GM18520 (cell line): ENCODE measurements around the gene FARP1.
"Not testable (repeated sequence)": the region's sequence is repeated elsewhere in the genome, so short reads cannot be mapped to it uniquely, and the experiment has no call there.

Experiments used
- ATAC-seq: cut with Tn5 transposase; IDR thresholded peaks from one replicate; pipeline ENCODE4 v1.9.1; 2021; ENCODE audit not compliant: unreplicated experiment

The FARP1 gene

DNA sequence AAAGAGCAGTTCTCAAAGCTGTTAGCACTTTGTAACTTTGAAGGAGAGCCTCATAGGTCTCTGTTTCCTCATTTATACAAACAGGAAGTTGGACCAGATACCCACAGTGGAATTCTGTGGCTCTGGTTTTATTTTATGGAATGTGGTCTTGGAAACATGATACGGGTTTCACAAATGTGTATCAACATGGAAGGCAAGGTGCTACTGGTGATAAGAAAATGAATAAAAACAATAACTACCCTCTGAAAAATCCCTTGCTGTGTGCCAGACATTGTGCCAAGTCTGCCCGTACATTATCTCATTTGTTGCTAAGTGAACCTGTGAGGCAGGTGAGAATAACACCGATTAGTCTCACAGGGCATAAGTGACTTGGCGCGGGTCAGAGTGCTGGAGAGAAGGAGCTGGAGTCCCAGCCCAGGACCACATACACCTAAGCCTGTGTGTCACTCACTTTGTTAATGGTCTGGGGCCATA lies 79.2 kb downstream of the FARP1 start:
- ATAC-seq, result no peak

DNA sequence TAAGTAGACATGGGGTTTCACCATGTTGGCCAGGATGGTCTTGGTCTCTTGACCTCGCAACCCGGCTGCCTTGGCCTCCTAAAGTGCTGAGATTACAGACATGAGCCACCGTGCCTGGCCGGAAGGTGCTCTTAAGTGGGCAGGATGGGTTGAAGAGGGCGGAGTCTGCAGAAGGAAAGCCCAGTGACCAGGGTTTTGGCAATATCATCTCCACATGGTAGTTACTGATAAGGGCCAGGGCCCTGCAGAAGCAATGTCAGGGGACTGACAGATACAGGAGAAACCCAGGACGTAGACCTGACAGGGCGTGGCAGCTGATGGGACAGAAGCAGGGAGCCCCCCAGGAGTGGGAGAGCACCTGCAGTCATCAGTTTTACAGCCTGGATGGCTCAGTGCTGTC lies 79.9 kb downstream of the FARP1 start:
- ATAC-seq, result no peak

DNA sequence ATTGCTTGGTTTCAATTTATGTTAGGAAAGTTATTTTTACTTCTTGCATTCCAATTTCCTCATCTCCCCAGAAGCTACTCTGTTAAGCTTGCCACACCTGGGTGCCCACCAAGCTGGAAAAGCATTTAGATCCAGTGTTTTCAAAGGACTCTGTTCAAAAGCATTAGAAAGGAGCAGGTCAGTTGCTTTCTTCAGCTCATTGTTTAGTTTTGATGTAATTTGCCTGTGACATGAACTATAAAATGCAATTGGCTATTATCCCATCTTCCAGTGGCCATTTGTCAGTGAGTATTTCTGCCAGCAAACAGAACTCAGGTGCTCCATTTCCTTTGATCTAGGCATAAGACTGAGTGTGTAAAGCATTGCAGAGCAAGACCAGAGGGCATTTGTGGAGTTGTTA lies 80.8 kb downstream of the FARP1 start:
- no peak for ATAC-seq

DNA sequence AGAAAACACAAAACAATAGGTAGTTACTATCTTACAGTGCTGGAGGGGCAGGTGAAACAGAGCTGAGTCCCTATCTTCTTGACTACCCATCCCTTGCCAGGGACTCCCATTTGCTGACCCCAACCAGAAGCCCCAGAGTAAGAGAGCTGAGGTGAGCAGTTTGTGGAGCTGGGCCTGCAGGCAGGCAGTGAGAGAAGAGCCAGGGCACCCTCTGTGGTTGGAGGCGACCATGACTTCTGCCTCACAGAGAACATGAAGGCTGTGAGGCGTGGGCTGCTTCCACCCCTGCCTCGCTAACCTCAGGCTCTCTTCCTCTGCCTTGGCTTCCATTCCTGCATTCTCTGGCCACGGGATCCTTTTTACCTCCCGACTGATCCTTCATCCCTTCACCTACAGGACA lies 81.7 kb downstream of the FARP1 start:
- ATAC-seq, result no peak

DNA sequence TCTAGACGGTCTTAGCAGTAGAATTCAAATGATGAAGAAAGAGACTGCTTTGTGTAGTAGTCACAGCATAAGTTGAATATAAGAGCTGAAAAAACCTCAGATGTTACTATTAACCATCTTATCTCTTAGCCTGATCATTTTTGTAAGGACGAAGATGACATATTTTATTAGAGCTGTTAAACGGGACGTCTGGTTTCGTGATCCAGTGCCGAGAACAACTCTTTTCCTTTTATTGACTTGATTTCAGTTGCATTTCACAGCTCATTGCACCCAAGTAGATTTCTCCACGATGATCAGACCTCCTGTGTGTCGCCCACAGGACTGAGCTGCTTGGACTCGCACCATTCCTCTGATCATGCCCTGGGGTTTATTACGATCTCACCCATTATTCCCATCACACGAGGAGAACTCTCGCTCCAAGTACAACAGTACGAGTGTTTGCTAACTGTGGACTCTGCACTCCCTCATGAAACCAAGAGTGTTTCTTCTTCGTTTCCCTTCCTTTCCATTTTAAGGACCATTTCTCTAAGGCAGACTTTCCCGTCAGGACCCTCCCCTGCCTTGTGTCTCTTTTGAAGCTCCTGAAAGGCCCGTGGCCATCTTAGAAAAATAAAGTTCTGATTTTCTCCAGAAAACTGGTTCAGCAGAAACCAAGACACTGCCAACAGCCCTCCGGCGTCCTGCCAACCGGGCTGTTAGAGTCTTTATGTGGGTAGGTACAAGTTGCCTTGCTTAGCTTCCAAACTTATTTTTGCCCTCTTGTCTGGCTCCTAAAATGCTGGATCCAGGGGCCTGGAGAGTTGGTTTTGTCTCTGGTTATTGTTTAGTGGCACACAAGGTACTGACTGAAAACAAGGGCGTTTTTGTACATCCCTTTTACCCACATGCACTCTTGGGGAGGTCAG lies 82.4 kb downstream of the FARP1 start:
- ATAC-seq, result no peak

DNA sequence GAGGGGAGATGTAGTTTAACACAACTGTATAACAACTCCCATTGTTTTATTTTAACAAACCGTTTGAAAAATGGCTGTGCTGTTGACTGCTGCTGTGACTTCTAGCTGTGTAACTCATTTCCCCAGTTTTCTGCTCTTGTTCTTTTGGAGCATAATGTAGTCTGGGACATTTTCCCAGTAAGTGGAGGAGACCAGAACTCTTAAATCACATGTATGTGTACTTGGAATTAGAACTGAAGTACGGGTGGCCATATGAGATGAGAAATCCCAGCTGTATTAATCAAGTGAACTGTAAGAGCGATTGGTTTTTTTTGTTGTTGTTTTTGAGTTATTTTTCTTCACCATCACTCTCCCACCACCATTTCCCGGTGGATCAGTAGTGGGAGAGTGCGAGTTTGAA lies 83.6 kb downstream of the FARP1 start:
- no peak for ATAC-seq

DNA sequence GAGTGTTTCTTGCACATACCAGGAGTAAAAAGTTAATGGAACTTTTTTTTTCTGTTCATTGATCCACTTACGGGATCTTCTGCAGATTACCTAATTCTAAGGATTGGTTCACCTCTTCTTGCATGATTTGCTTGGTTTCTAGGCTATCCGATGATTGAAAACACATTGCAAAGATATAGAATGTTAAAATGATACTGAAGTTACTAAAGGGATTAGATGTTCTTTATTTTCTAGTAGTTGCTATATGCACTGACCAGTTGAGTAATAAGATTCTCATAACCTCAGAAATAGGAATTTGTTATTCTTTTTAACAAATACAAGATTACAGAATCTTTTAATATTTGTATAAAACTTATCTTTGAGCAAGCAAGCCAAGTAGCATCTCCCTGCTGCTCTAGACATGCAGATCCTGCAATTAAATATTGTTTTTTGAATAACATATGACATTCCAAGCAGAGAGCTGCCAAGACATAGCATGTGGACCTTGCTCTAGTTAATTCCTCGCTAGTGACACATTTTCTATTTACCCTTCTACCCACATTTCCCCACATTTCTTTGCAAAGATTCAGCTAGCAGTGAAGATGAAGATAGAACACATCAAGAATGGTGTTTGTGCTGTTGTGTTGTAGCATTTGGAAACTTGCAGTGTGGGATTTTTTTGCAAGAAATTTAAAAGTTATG lies 85.9 kb downstream of the FARP1 start:
- ATAC-seq, result no peak

DNA sequence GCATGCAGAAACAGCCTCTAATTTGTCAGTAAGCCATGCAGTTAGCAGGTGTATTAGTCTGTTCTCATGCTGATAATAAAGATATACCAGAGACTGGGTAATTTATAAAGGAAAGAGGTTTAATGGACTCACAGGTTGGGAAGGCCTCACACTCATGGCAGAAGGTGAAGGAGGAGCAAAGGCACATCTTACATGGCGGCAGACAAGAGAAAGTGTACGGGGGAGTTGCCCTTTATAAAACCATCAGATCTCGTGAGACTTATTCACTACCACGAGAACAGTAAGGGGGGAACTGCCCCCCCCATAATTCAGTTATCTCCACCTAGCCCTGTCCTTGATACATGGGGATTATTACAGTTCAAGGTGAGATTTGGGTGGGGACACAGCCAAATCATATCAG lies 87.9 kb downstream of the FARP1 start:
- not testable (repeated sequence) for ATAC-seq

DNA sequence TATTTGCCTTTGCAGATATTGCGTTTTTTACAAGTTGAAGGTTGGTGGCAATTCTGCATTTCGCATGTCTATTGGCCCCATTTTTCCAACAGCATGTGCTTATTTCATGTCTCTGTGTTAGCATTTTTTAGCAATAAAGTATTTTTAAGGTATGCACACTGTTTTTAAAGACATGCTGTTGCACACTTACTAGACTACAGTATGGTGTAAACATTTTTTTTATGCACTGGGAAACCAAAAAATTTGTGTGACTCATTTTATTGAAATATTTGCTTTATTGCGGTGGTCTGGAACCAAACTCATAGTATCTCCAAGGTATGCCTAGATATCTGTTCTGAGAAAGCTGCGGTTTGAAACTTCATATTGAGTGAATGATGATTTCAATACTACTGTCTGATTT lies 89.6 kb downstream of the FARP1 start:
- ATAC-seq, result no peak

DNA sequence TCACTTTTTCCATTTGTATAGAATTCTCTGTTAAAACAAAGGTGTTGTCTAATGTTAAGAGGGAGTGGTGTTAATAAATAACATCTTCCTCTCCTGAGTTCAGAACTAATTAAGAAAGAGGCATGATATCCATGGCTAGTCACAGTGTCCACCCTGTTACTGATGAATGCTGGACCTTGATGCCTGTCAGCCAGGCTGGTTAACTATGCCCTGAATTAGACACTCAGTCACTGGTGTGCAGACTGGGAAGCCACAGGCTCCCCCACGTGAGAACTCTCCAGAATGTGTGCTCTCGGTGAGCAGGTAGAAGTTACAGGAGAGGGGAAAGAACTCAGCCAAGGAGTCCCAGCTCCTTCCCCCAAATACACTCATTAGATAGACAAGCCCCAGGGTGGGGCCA lies 90.2 kb downstream of the FARP1 start:
- ATAC-seq, result no peak

DNA sequence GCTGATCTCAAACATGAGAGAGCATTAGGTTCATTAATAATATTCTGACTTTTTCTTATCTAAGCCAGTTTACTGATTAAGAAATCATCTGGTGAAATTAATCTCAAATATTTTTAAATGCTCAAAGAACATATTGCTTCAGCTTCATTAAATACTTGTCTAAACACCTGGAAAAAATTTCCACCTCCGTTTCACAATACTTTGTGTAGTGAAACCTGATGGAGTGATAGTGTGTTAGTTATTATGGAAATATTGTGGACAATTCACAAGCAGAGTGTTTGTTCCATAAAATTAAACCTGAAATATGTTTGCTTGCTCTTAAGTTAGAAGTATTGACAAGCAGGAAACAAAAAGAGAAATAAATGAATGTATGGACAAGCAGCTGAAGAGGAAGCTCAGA lies 91.5 kb downstream of the FARP1 start:
- no peak for ATAC-seq

DNA sequence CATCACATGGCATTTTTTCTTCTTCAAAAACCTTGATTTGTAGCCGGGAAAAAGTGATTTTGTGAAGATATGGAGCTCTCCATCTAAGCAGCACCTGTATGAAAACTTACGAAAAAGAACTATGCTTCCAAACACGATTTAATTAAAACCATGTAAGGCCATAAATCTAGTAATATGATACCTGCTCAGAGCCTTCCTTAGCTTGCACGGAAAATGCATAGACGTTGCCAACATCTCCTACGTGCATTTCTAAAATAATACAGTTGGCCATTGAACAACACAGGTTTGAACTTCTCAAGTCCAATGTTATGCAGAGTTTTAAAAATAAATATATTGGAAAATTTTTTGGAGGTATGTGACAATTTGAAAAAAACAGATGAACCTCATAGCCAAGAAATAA lies 93.3 kb downstream of the FARP1 start:
- ATAC-seq, result no peak

DNA sequence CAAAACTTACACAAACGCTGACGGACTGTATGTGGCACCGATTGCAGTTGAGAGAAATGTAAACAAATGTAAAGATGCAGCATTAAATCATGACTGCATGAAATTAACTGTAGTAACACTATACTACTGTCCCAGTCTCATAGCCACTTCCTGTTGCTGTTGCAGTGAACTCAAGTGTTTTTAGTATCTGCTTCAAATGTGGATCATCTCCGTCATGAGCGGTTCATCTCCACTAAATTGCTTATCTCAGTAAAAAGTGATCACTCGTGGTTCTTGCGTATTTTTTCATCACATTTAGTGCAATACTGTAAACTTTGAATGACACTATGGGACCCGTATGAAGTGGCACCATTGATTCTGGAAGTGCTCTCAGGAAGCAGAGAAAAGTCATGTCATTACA lies 94.4 kb downstream of the FARP1 start:
- ATAC-seq, result no peak

DNA sequence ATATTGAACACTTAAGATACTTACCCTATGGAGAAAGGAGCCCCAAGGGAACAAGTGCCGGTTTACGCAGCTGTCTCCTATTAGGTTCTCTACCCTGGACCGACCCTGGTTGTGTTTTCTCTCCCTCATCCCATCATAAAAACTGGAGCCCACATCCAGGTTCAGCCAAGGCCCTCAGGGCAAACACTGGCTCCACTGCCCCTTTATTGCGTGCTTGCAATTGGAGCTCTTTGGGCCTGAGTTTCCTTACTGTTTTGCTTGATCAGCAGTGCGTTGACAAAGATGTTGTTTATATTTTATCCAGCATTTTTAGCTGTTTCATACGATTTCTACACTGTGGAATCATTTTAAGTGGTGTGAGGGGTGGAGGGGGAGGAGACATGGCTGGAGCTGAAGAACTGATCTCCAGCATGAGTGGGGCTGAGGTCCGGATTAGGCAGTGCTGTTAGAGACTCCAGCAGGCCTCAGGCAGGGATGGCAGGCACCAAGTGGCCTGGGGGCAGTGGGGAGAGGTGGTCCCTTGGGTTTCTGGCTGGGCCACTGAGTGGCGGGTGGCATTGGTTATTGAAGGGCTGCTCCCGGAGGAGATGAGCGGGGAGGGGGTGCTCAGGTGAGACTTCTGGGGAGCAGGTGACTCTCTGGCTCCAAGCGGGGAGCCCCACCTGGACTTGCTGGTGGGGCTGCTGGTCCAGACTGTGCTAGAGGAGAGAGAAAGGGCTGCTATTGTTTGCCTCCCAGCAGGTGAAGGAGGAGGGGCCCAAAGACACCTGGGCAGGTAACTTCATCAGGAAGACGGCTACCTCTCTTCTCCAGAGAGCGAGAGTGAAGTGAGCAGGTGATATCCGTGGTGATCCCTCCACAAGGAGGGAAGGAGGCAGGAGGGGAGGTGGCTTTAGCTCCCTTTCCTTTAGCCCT lies 96.5 kb downstream of the FARP1 start:
- ATAC-seq, result no peak

DNA sequence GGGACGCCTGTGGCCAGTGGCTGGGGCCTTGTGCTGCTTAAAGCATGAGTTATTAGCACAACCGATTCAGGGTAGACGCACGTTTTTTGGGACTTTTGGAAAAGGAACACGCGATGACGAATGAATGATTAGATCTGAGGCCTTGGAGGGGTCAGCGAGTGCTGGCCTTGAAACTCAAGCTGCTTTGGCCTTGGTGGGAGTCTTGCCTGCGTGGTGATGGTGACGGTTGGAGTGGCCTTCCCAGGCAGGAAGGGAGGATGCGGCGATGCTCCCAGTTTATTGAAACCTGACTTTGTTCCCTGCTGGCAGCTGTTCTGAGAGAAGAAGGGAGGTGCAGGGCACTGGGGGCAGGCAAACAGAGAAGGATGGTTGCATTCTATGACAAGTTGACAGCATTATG lies 97.2 kb downstream of the FARP1 start:
- no peak for ATAC-seq

DNA sequence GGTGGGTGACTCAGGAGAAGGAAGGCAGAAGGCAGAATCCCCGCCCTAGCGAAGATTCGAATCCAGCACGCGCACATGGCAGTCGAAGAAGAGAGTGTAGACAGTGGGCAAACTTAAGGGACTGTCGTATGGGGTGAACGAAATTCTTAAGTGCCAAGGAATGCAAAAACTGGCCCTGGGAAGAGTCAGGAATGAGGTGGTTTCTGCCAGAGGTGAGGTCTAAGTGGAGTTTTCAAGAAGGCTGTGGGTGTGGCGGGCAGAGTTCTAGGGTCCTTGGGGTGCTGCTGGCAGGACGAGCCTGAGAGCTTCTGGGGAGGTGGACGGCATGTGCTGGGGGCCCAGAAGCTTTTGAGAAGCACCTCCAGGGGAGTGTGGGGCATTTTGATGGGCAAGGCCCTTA lies 98.1 kb downstream of the FARP1 start:
- no peak for ATAC-seq

DNA sequence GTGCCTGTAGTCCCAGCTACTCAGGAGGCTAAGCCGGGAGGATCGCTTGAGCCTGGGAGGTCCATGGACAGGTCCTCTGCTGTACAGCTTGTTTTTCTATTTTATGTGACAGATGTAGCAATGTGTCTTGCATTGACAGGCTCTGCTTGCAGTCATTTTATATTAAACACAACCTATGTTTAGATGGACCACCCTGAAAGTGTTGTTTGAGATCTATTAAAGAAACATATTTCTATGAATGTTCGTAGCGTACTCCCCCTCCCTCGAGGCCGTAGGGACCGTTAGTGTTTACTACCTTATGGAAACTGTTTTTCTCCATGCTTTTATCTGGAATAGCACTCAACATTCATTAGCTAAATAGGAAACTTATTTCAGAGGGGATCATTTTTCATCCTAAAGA lies 99.1 kb downstream of the FARP1 start:
- ATAC-seq, result no peak

DNA sequence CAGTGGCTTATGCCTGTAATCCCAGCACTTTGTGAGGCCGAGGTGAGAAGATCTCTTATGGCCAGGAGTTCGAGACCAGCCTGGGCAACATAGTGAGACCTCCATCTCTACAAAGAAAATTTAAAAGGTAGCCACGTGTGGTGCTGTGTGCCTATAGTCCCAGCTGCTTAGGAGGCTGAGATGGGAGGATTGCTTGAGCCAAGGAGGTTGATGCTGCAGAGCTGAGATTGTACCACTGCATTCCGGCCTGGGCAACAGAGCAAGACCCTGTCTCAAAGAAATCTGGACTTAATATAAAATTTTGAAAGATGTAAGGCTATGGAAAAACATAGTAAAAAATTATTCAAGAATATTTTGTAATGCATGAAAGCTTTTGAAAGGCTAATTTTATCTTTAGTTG lies 99.5 kb downstream of the FARP1 start:
- ATAC-seq, result no peak

DNA sequence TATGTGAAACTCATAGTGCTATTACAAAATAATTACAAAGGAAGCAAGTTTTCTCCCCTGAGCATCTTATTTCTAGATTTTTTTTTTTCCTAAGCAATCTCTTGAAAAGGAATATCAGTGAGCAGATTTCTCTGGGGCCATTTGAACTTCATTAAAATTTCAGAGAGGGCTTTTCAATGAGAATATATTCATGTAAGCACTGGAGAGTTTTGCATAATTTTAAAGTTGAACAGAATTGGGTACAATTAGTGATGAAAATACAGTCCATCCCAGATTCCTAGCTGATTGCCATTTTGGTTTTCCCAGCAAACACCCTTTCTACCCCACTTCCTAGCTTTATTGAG lies 101.0 kb downstream of the FARP1 start:
- no peak for ATAC-seq

DNA sequence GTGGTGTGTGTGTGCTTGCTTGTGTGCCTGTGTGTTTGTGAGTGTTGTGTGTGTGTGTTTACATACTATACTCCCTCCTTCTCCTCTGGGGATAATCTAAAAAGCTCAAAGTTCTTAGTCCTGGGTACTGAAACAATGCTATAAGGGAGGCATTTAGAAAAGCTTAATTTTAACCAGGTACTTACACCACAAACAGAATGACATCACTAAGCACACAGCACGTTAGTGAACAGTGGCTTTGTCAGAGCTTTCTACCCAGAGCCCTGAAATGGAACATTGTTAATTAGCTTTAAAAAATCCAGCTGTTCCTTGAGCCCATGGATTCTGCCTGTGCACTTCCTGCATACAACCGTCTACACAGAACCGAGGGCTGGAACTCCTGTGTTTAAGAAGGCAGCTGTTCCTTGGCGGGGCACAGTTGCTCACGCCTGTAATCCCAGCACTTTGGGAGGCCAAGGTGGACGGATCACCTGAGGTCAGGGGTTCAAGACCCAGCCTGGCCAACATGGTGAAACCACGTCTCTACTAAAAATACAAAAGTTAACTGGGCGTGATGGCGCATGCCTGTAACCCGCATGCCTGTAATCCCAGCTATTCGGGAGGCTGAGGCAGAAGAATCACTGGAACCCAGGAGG lies 103.8 kb downstream of the FARP1 start:
- no peak for ATAC-seq

DNA sequence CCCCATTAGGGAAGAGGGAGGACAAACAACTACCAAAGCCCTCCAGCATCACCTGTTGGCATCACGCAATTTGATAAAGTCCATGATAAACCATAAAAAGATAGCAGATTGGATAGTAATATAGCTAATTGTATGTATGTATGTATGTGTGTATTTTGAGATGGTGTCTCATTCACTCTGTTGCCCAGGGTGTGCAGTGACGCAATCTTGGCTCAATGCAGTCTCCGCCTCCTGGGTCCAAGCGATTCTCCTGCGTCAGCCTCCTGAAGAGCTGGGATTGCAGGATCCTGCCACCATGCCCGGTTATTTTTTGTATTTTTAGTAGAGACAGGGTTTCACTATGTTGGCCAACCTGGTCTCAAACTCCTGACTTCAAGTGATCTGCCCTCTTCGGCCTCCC lies 108.8 kb downstream of the FARP1 start:
- ATAC-seq, result no peak
